PC-3 (cell line): ENCODE results near the gene CFAP20DC.

Experiments
- CTCF ChIP-seq: fragments of 300-600 bp; sonication (generic); conservative IDR thresholded peaks from 2 replicates; pipeline ENCODE4 v1.5.1; 2017; ENCODE audit warnings: antibody characterized with exemption, low read depth, mild to moderate bottlenecking, low read length
- EZH2 ChIP-seq: fragments of 300-600 bp; sonication (generic); IDR thresholded peaks from one replicate; pipeline ENCODE4 v1.6.1; 2017; ENCODE audit warnings: antibody characterized with exemption, mild to moderate bottlenecking, low read length; ENCODE audit not compliant: unreplicated experiment

- TF ChIP-seq CTCF (no peak), EZH2 (no peak)
These were observed 312.2 kb downstream of the CFAP20DC start for GRCh38 chr3:58737644-58738043.
